ENCODE results near the gene ZBTB20.

ZBTB20 gene

DNA sequence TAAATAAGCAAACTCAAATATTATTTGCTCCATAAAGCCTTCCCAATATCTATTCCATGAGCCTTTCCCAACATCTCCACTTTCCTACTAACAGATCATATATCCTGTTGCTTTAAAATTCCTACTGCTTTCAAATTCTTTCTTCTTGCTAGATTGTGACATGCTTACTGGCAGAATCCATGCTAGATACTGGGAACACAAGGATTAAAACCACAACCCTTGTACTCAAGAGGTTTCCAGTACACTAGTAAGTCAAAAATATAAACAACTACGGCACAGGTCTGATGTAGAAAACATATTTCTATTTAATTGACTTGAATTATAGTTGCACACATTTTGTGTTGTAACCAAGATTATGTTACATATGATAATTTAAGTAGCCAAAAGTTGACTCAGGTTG lies 275.0 kb downstream of the ZBTB20 start:
- no peak for DNase-seq (ENCODE audit: low read depth, low spot score)

DNA sequence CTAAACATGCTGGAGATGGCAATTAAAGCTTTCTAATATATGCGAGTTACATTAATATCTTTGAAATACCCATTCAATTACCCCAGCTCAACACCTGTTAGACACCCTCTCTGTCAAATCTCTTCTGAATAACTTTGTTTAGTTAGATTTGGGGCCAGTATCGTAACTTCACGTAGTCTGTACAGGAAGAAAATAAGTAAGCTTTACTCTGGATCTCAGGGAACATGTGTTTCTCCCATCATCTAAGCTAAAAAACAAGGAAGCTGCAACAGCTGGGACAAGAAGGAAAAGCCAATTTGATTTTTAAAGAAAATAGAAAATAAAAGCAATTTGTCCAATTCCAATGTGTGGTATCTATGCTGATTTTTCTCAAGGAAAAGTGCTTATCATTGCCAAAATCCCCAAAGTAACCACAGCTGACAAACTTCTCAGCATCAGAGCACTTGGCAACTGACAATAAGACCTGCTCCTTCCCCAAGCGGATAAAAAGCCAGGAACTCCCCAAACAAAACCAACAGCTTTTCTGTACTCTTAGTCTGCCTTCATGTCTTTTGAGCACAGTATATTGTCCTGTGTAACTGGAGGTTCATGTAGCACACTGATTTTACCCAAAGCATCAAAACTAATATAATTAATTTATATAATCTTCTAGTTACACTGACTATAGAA lies 279.1 kb downstream of the ZBTB20 start:
- DNase-seq (ENCODE audit: low read depth, low spot score), result peak; percentile 26

DNA sequence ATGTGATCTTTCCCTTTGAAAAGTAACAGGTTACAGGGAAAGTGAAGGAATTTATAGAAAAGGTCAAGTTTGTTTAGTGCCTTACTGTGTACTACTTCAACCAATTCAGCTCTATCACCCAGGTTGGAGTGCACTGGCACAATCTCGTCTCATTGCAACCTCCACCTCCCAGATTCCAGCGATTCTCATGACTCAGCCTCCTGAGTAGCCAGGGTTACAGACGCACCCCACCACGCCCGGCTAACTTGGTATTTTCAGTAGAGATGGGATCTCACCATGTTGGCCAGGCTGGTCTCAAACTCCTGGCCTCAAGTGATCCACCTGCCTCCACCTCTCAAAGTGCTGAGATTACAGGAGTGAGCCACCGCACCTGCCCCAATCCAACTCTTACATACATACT lies 279.7 kb downstream of the ZBTB20 start:
- no peak for DNase-seq (ENCODE audit: low read depth, low spot score)

DNA sequence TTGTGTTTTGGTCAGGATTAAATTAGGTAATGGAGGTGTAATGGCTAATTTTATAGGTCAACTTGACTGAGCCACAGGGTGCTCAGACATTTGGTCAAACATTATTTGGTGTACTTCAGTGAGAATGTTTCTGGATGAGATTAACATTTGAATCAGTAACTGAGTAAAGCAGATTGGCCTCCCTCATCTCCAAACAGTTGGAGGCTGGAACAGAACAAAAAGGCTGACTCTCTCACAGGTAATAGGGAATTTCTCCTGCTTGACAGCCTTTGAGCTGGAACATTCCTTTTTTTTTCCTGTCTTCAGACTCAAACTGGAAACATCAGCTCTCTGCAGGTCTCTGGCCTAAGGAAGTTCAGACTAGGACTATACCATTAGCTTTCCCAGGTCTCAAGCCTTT lies 280.7 kb downstream of the ZBTB20 start:
- no peak for DNase-seq (ENCODE audit: low read depth, low spot score)

- DNase-seq (ENCODE audit: low read depth, low spot score), result no peak
These were observed 282.1 kb downstream of the ZBTB20 start for GRCh38 chr3:114864970-114865369.

DNA sequence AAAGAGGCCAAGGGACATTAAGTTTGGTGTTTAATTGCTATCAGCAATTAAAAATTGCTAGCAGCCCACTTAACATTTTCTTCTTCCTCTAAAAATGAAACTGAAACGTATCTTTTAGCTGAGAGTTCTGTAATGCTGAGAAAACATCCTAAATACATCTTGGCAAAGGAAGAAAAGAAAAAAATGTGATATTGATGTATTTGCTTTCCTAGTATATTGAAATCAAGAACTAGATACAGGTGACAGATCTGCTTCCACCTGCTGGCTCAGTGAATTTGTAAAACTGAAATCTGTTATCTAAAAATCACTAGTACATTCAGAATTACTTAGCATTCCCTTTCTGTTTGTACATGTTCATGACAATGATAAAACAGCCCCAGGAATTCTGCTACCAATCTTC lies 283.2 kb downstream of the ZBTB20 start:
- no peak for DNase-seq (ENCODE audit: low read depth, low spot score)

- no peak for DNase-seq (ENCODE audit: low read depth, low spot score)
These were observed 285.4 kb downstream of the ZBTB20 start for GRCh38 chr3:114861666-114862065.

GRCh38 chr3:114860531-114860930 lies 286.6 kb downstream of the ZBTB20 start:
- no peak for DNase-seq (ENCODE audit: low read depth, low spot score)

- no peak for DNase-seq (ENCODE audit: low read depth, low spot score)
These were observed 288.8 kb downstream of the ZBTB20 start for GRCh38 chr3:114858329-114858728.

DNA sequence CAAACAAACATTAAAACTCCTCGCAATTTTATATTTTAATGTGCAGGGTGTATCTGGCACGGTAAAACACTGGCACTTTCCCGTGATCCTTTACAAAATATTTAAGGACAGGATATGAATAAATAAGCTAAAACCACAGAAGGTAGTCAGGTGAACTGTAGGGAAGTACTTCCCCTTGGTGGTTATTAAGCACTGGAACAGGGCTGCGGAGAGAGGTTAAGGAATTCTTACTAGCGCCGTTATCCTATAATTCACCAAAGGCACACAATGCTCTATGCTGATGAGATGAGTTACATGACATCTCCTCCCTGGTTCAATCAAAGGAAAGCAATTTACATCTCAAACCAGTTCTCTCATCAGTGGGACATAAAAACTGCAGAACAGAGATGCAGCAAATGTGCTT lies 289.8 kb downstream of the ZBTB20 start:
- DNase-seq (ENCODE audit: low read depth, low spot score), result no peak

DNA sequence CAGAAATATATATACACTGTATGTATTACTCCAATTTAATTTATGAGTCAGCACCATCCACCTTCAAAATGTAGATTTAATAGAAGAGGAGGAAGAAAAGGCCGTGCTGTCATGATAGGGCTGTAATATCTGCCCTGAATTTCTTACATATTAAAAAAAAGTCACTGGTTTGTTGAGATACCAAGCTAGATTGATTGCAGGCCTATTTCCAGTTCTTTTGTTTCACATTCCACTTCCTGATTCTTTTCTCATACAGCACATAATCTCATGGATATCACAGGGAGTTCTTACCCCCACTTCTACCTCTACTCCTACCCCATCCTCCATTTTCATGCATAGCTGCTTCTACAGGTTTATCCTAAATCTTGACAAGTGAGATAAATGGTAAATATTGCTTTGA lies 290.3 kb downstream of the ZBTB20 start:
- no peak for DNase-seq (ENCODE audit: low read depth, low spot score)

DNA sequence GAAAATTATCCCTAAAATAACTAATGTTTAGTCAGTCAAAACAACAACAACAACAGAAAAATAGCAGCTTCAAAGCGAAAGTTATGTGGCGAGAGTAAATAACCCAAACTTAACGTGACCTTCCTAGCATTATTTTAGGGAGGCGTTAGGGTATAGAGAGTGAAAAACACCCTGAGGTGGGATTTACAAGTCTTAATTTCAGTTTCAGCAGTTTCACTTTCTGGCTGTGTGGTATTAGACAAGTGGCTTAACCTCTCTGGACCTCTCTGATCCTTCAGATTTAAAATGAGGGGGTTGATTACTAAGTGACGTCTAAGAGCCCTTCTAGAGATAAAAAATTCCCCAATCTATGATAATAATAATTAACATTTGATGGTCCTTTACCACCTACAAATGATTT lies 291.2 kb downstream of the ZBTB20 start:
- no peak for DNase-seq (ENCODE audit: low read depth, low spot score)

GRCh38 chr3:114852966-114853365 lies 294.1 kb downstream of the ZBTB20 start:
- no peak for DNase-seq (ENCODE audit: low read depth, low spot score)

DNA sequence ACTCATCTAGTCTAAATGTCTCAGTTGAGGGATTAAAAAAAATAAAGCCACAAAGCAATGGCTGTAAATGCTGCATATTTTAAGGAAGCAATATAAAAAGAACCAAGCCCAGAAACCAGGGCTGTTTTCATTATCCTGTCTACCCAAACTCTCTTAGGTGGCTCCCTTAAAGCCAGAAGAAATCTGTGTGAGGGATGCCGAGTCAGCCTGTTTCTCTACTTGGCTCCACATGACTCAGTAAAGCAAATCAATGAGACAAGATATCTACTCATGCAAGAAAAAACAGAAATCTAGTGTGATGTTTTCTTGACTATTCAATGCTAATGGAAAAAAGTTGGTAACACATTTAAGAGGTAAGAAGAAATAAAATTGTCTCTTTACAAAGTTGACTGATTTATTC lies 296.2 kb downstream of the ZBTB20 start:
- peak; percentile 12 for DNase-seq (ENCODE audit: low read depth, low spot score)

DNA sequence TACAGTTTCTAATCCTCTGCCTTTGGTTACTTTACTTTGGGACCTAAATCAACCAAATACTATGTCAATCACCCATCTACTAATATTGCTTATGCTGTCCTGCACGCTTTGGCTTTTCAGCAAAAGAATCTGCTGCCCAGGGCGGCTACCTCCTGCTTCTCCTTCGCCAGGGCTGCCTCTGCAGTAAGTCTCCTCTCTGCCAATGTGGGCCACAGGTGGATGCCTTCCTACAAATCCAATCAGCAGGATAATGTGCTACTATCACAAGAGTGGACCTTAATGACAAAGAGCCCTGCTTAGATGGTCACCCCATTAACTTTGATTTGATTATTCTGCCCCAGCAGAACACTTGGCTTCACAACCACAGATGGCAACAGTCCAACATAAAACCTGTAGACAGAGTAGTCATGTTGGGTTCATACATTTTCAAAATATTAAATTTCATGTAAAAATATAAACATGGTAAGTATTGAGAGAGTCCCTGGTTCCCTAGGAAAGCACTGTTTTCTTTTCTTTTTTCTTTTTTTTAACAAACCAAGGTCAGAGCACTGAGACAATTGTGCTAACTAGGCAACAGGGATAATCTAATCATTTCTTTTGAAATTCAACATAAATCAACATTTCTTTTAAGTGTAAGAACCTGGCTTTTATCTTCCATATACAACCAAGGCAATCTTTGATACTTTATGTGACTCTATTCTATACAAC lies 298.3 kb downstream of the ZBTB20 start:
- DNase-seq (ENCODE audit: low read depth, low spot score), result no peak

GRCh38 chr3:114848082-114848481 lies 299.0 kb downstream of the ZBTB20 start:
- peak; percentile 16 for DNase-seq (ENCODE audit: low read depth, low spot score)

DNA sequence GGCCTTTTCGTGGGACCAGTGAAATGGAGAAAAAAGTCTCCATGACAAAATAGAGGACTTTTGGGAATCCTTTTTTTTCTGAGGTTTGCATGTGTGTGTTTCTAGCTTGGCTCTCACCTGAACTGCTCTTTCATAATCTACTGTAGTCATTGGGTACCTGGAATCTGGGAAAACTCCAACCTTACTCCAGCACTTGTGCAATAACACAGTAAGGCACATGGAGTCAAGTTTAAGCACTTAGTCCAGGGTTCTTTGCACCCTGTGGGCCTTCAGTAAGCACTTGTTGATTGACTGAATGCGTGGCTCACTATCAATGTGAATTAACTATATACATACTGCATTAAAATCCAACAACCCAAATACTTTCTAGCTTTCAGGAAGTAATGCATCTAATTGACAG lies 299.5 kb downstream of the ZBTB20 start:
- no peak for DNase-seq (ENCODE audit: low read depth, low spot score)

DNA sequence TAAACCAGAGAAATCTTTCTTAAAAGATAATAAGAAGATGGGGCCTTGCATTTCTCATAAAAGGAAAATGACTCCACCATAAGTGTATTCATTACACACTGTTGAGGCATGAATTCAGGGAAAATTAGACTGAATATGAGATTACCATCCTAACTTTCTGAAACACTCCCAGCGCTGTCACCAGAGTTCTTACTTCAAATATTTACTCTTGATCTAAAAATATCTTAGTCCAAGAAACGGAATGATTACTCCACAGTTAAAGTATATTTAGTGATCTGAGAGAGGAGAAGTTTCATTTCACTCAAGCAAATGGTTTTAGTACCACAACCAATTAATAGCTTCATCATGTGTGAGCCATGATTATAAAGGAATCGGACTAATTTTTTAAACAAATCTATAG lies 300.3 kb downstream of the ZBTB20 start:
- DNase-seq (ENCODE audit: low read depth, low spot score), result no peak

DNA sequence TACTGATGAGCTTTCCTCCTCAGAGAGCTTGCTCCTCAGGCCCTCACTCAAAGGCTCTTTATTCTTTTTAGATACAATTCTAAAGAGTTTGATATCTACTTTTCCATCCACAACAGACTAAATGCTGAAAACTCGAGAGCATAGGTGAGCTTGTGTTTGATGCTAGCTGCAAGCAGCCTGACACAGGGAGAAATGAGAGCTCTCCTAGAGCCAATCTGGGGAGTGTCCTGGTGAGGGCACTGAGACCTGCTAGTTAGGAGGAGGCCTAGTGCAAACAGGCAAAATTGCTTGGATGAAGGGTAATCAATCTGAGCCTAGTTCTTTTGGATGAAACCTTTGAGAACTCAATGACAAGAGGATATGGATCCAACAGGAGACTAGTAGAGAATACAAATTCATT lies 300.8 kb downstream of the ZBTB20 start:
- no peak for DNase-seq (ENCODE audit: low read depth, low spot score)

DNA sequence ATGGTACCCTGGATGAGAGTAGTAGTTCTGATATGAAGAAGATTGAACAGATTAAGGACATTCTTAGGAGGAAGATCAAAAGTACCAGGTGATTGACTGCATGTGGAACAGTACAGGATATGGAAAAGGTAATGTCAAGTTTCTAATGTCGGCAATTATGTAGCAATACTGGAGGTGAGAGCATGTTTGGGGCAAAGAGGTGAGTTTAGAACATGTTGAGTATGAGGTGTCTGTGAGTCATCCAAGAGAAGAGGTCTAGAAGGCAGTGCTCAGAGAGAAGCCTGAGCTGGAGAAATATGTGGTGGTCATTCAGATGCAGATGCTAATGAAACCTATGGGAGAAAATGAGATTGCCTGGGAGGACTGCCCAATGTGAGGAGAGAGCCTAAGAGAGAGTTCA lies 305.6 kb downstream of the ZBTB20 start:
- DNase-seq (ENCODE audit: low read depth, low spot score), result no peak

DNA sequence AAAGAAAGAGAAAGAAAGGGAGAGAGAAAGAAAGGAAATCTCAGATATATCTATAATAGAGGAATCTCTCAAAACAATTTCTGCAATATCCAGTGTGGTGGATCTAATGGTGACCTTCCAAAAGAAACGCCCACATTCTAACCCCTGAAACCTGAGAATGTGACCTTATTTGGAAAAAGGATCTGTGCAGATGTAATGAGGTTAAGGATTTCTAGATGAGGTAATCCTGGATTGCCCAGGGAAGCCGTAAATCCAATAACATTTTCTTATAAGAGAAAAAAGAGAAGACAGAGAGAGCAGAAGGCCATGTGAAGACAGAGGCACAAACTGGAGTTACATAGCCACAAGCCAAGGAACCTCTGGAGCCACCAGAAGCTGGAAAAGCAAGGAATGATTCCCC lies 307.6 kb downstream of the ZBTB20 start:
- DNase-seq (ENCODE audit: low read depth, low spot score), result no peak

GRCh38 chr3:114838025-114838424 lies 309.1 kb downstream of the ZBTB20 start:
- no peak for DNase-seq (ENCODE audit: low read depth, low spot score)

DNA sequence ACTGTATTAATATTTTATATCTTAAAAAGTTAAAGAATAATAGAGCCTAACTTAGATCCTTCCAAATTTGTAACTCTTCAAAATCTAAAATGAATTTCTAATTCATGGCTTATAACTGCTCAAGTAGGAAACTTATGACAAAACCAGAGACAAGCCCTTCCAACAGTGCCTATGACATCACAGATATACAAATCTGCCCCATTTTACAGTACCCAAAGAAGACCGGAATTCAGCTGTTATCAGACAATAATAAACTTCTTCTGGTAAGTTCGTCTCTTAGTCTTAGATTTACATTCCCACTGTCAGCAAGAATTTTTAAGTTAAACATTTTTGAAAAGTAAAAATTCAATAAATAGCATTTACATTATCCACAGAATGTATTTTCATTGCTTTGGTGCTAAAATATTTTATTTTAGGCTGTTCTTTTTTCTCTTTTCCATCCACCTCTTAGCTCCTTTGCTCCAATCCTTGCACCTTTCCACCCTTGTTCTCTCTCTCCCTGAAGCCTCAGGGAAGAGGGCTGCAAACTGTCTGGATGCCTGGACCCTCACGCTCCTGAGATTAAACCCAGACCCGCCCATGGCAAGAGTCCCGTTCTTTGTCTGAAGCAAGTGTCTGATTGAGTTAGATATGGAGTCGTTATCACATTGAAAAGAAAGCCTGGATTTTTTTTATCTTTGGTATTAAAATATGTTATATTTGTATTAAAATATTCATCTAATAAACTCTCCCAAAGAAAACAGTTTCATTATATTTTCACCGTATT lies 312.7 kb downstream of the ZBTB20 start:
- DNase-seq (ENCODE audit: low read depth, low spot score), result no peak
